B cell (primary cell): ENCODE results near the gene ITPR3. TPM values are rescaled to one million over a fixed set of nuclear protein-coding genes. Genes with fewer than 3 reads are reported as not detected.

Experiments used
- ATAC-seq: fragments of 200-7000 bp; cut with Tn5 transposase; one replicate; pipeline ENCODE4 v1.10.0; 2021; ENCODE audit warnings: low read depth, mild to moderate bottlenecking, moderate number of reproducible peaks, moderate library complexity
- CTCF ChIA-PET: fragments of 350-600 bp; sonication (Branson Sonifier 250); formaldehyde crosslinking; loops from one replicate; lab custom pipeline; 2021; ENCODE audit warnings: antibody characterized with exemption, inconsistent platforms; lab: Charles Lee
- POLR2A ChIA-PET: fragments of 350-600 bp; sonication (Branson Sonifier 250); formaldehyde crosslinking; loops from one replicate; lab custom pipeline; 2021; ENCODE audit warnings: antibody characterized with exemption; lab: Charles Lee
- DNase-seq: peaks from one replicate; pipeline ENCODE4 v3.0.0; 2013
- H2AFZ ChIP-seq: 2 replicates; pipeline ENCODE4 v1.6.1; 2012; ENCODE audit warnings: mild to moderate bottlenecking, low read depth, low read length; ENCODE audit not compliant: insufficient read depth, poor library complexity, severe bottlenecking
- H3K27ac ChIP-seq, 2 donors: 1 replicate in 1 of 2; 2 replicates in 1 of 2; pipeline ENCODE4 v1.5.1; 2012 to 2013; ENCODE audit warnings: low read length in 2 of 2, mild to moderate bottlenecking in 2 of 2, moderate library complexity in 1 of 2
- H3K27me3 ChIP-seq, 4 experiments: fragments of 200-600 bp in 1 of 4; sonication (generic) in 1 of 4; replicated peaks in 1 of 4; 1 replicate in 2 of 4; 2 replicates in 2 of 4; pipeline versions ENCODE4 v1.6.1 to v1.7.0; 2013 to 2016; ENCODE audit warnings: low read length in 3 of 4, mild to moderate bottlenecking in 2 of 4, mixed read lengths in 1 of 4, moderate library complexity in 1 of 4; ENCODE audit not compliant: insufficient read depth in 4 of 4, control insufficient read depth in 3 of 4; ENCODE audit errors: control extremely low read depth in 1 of 4
- H3K36me3 ChIP-seq, 2 experiments: replicated peaks in 1 of 2; 1 replicate in 1 of 2; 2 replicates in 1 of 2; pipeline versions ENCODE4 v1.6.1 to v1.7.1; 2013; ENCODE audit warnings: low read length in 1 of 2; ENCODE audit not compliant: insufficient read depth in 2 of 2, control insufficient read depth in 1 of 2; ENCODE audit errors: control extremely low read depth in 1 of 2, extremely low read depth in 1 of 2
- H3K4me1 ChIP-seq, 2 donors: fragments of 200-600 bp in 1 of 2; sonication (generic) in 1 of 2; 1 replicate in 1 of 2; 2 replicates in 1 of 2; pipeline versions ENCODE4 v1.5.1 to v1.6.1; 2013 to 2017; ENCODE audit warnings: low read length in 2 of 2; ENCODE audit not compliant: control insufficient read depth in 2 of 2, insufficient read depth in 2 of 2
- H3K4me2 ChIP-seq: replicated peaks from 2 replicates; pipeline ENCODE3; 2012; ENCODE audit warnings: mild to moderate bottlenecking, low read depth, low read length; ENCODE audit not compliant: poor library complexity, severe bottlenecking
- H3K4me3 ChIP-seq, 5 experiments: fragments of 200-600 bp in 1 of 5; sonication (generic) in 1 of 5; 1 replicate in 3 of 5; 2 replicates in 2 of 5; pipeline versions ENCODE4 v1.5.1 to v1.7.0; 2011 to 2016; ENCODE audit warnings: low read length in 4 of 5, mild to moderate bottlenecking in 4 of 5, low read depth in 2 of 5, control low read depth in 1 of 5, moderate library complexity in 1 of 5; ENCODE audit not compliant: insufficient read depth in 1 of 5; ENCODE audit errors: control extremely low read depth in 1 of 5, extremely low read depth in 1 of 5
- H3K79me2 ChIP-seq: fragments of 200-600 bp; sonication (generic); one replicate; pipeline ENCODE4 v1.6.0; 2016; ENCODE audit warnings: low read length; ENCODE audit not compliant: control insufficient read depth, insufficient read depth
- H3K9ac ChIP-seq: fragments of 200-600 bp; sonication (generic); 2 replicates; pipeline ENCODE4 v1.6.1; 2017; ENCODE audit warnings: mild to moderate bottlenecking, low read length, moderate library complexity
- H3K9me3 ChIP-seq, 3 donors: one replicate each; pipeline versions ENCODE4 v1.6.1 to v1.7.1; 2013; ENCODE audit warnings: low read length in 2 of 3; ENCODE audit not compliant: control insufficient read depth in 2 of 3, insufficient read depth in 1 of 3; ENCODE audit errors: control extremely low read depth in 1 of 3
- H4K20me1 ChIP-seq: 2 replicates; pipeline ENCODE4 v1.6.0; 2012; ENCODE audit warnings: mild to moderate bottlenecking, low read length; ENCODE audit not compliant: insufficient read depth, control insufficient read depth, poor library complexity, severe bottlenecking
- H3K27ac Mint-ChIP-seq: one replicate; pipeline ENCODE4 v1.8.0; 2021; ENCODE audit warnings: mixed read lengths
- H3K27me3 Mint-ChIP-seq: one replicate; pipeline ENCODE4 v1.8.0; 2021; ENCODE audit warnings: mixed read lengths
- H3K4me1 Mint-ChIP-seq: one replicate; pipeline ENCODE4 v1.8.0; 2021; ENCODE audit warnings: mixed read lengths
- H3K4me3 Mint-ChIP-seq: one replicate; pipeline ENCODE4 v1.8.0; 2021; ENCODE audit warnings: mixed read lengths
- H3K9me3 Mint-ChIP-seq: one replicate; pipeline ENCODE4 v1.8.0; 2022; ENCODE audit warnings: mixed read lengths; ENCODE audit not compliant: insufficient read depth
- CTCF ChIP-seq: fragments of 200-600 bp; IDR thresholded peaks from one replicate; pipeline ENCODE4 v1.8.0; 2022; ENCODE audit warnings: antibody characterized with exemption, mild to moderate bottlenecking
- EZH2 ChIP-seq: IDR thresholded peaks from 2 replicates; pipeline ENCODE4 v1.6.1; 2012; ENCODE audit warnings: borderline replicate concordance, low read depth, mild to moderate bottlenecking, moderate library complexity, low read length; ENCODE audit not compliant: insufficient read depth, poor library complexity, severe bottlenecking
- WGBS: methylation state at CpG from one replicate; pipeline ENCODE4 v1.1.5; 2013; ENCODE audit warnings: missing lambda C conversion rate; ENCODE audit not compliant: insufficient coverage; 5-methylcytosine and 5-hydroxymethylcytosine counted together
- intact Hi-C: fragments of 100-400 bp; cut with micrococcal nuclease; formaldehyde crosslinking; loops from one replicate; pipeline ENCODE4 v1.10.0; 2022
- polyA plus RNA-seq: library from polyadenylated mRNA; depleted of rRNA; stranded (reverse); fragments of >200 nt; gene quantifications from 2 replicates; pipeline ENCODE4 v1.2.3, GENCODE V29; 2012
- total RNA-seq, 2 donors: library from RNA; stranded (reverse); fragments of 120-200 nt in 1 of 2; gene quantifications; 1 replicate in 1 of 2; 2 replicates in 1 of 2; pipeline versions ENCODE4 v1.2.3 to v1.2.4, GENCODE V29; 2013 to 2022

ITPR3 gene
- total and polyA plus RNA-seq, 2 donors (not counting 1 experiment from before 2014, with no cell fraction given): 61.9 to 67.6 TPM

GRCh38 chr6:33640361-33640760 lies 19.2 kb downstream of the ITPR3 start:
- peaks cover 0 to 30% of the 10 kb centered on the region in 2 experiments for H3K36me3 ChIP-seq
- DNase-seq (no peak), ATAC-seq (no peak)
- no peaks in the 10 kb centered on the region for H3K4me1 ChIP-seq
- POLR2A ChIA-PET: no interaction called here
- CTCF ChIA-PET: no interaction called here
- H3K27ac Mint-ChIP-seq: no peak overlapping the region
- no peaks in the 10 kb centered on the region for H3K27me3 ChIP-seq
- 94% methylated on average over 12 of the region's 13 CpGs for WGBS
- no peak overlapping the region for H3K27ac ChIP-seq
- H2AFZ ChIP-seq: no peak overlapping the region
- no peak overlapping the region for H3K9ac ChIP-seq
- peaks cover 83% of the 10 kb centered on the region for H4K20me1 ChIP-seq
- no peak overlapping the region for H3K4me3 ChIP-seq
- TF ChIP-seq CTCF (no peak), EZH2 (no peak)
- no peaks in the 10 kb centered on the region for H3K27me3 Mint-ChIP-seq
- no peaks in the 10 kb centered on the region for H3K9me3 ChIP-seq
- intact Hi-C loops: no loop called here
- peaks cover 17% of the 10 kb centered on the region for H3K4me1 Mint-ChIP-seq
- no peak overlapping the region for H3K4me2 ChIP-seq
- H3K79me2 ChIP-seq: peaks cover 79% of the 10 kb centered on the region
- H3K9me3 Mint-ChIP-seq: no peaks in the 10 kb centered on the region
- H3K4me3 Mint-ChIP-seq: no peak overlapping the region

- Histone ChIP-seq H4K20me1 (peaks cover 76% of the 10 kb centered on the region), H2AFZ (no peak overlapping the region), H3K79me2 (peaks cover 75% of the 10 kb centered on the region), H3K36me3 (peaks cover 0 to 30% of the 10 kb centered on the region in 2 experiments), H3K9me3 (no peaks in the 10 kb centered on the region), H3K9ac (no peak overlapping the region), H3K27me3 (no peaks in the 10 kb centered on the region), H3K4me1 (no peaks in the 10 kb centered on the region), H3K4me2 (no peak overlapping the region), H3K27ac (no peak overlapping the region), H3K4me3 (no peak overlapping the region)
- TF ChIP-seq CTCF: no peak
- no peak for TF ChIP-seq EZH2
- POLR2A ChIA-PET: no interaction called here
- intact Hi-C loops: no loop called here
- no peaks in the 10 kb centered on the region for H3K27me3 Mint-ChIP-seq
- DNase-seq (no peak), ATAC-seq (no peak)
- H3K27ac Mint-ChIP-seq: no peak overlapping the region
- 93% methylated on average over 14 of the region's 15 CpGs for WGBS
- peaks cover 16% of the 10 kb centered on the region for H3K4me1 Mint-ChIP-seq
- H3K4me3 Mint-ChIP-seq: no peak overlapping the region
- CTCF ChIA-PET: no interaction called here
- no peaks in the 10 kb centered on the region for H3K9me3 Mint-ChIP-seq
Observed at GRCh38 chr6:33641144-33641543, 20.0 kb downstream of the ITPR3 start.
